Keratinocyte (primary cell): Measurements from ENCODE around the gene KCNB1. TPM values are rescaled to one million over a fixed set of nuclear protein-coding genes. Genes with fewer than 3 reads are reported as not detected.

ENCODE experiments used
- DNase-seq: peaks from one replicate; pipeline ENCODE4 v3.0.0-alpha.2; 2011; ENCODE audit warnings: low read depth, missing footprints, low spot score
- FAIRE-seq: peaks from 2 replicates; lab custom pipeline; 2011; peaks lifted over from hg19 to GRCh38; lab: Jason Lieb, UNC
- H2AFZ ChIP-seq: 2 replicates; pipeline ENCODE4 v1.6.0; 2012; ENCODE audit warnings: low read length, control low read depth, inconsistent platforms; ENCODE audit not compliant: control insufficient read depth
- H3K27ac ChIP-seq: 2 replicates; pipeline ENCODE4 v1.5.1; 2011; ENCODE audit warnings: low read length; ENCODE audit not compliant: control insufficient read depth, insufficient read depth
- H3K27me3 ChIP-seq: 3 replicates; pipeline ENCODE4 v1.6.0; 2011; ENCODE audit warnings: low read length; ENCODE audit not compliant: control insufficient read depth, insufficient read depth; ENCODE audit errors: extremely low read depth
- H3K36me3 ChIP-seq, 2 experiments: 2 replicates in 1 of 2; 3 replicates in 1 of 2; pipeline ENCODE4 v1.5.1; 2011; ENCODE audit warnings: low read length in 2 of 2, mild to moderate bottlenecking in 1 of 2; ENCODE audit not compliant: control insufficient read depth in 2 of 2, insufficient read depth in 2 of 2; ENCODE audit errors: extremely low read depth in 1 of 2
- H3K4me1 ChIP-seq: 3 replicates; pipeline ENCODE4 v1.5.1; 2011; ENCODE audit warnings: low read length; ENCODE audit not compliant: control insufficient read depth, insufficient read depth; ENCODE audit errors: extremely low read depth
- H3K4me2 ChIP-seq: 3 replicates; pipeline ENCODE4 v1.6.0; 2011; ENCODE audit warnings: low read depth, low read length; ENCODE audit not compliant: control insufficient read depth, insufficient read depth; ENCODE audit errors: extremely low read depth
- H3K4me3 ChIP-seq, 3 experiments: fragments of 200-600 bp in 1 of 3; sonication (generic) in 1 of 3; 2 replicates in 2 of 3; 3 replicates in 1 of 3; pipeline ENCODE4 v1.5.1; 2011 to 2016; ENCODE audit warnings: low read length in 3 of 3, mild to moderate bottlenecking in 3 of 3, control low read depth in 2 of 3, inconsistent platforms in 1 of 3, low read depth in 1 of 3, mixed read lengths in 1 of 3, mixed run types in 1 of 3, moderate library complexity in 1 of 3; ENCODE audit not compliant: control insufficient read depth in 2 of 3, insufficient read depth in 2 of 3; ENCODE audit errors: extremely low read depth in 1 of 3
- H3K79me2 ChIP-seq: 2 replicates; pipeline ENCODE4 v1.6.0; 2012; ENCODE audit warnings: low read length; ENCODE audit not compliant: control insufficient read depth, insufficient read depth
- H3K9ac ChIP-seq: 3 replicates; pipeline ENCODE4 v1.6.0; 2011; ENCODE audit warnings: low read length; ENCODE audit not compliant: control insufficient read depth, insufficient read depth; ENCODE audit errors: extremely low read depth
- H3K9me1 ChIP-seq: 3 replicates; pipeline ENCODE4 v1.6.0; 2011; ENCODE audit warnings: low read length; ENCODE audit not compliant: control insufficient read depth, insufficient read depth; ENCODE audit errors: extremely low read depth
- H3K9me3 ChIP-seq: 2 replicates; pipeline ENCODE4 v1.5.1; 2012; ENCODE audit warnings: low read depth, low read length; ENCODE audit not compliant: control insufficient read depth
- H4K20me1 ChIP-seq: 3 replicates; pipeline ENCODE4 v1.6.0; 2011; ENCODE audit warnings: low read length; ENCODE audit not compliant: control insufficient read depth, insufficient read depth; ENCODE audit errors: extremely low read depth
- CTCF ChIP-seq, 3 experiments: IDR thresholded peaks in 1 of 3; conservative IDR thresholded peaks in 1 of 3; optimal IDR thresholded peaks in 1 of 3; 2 replicates in 2 of 3; 3 replicates in 1 of 3; pipeline versions ENCODE3 to v1.5.1; 2011; ENCODE audit warnings: low read length in 3 of 3, mild to moderate bottlenecking in 3 of 3, moderate library complexity in 2 of 3, control low read depth in 1 of 3, inconsistent platforms in 1 of 3; ENCODE audit not compliant: insufficient read depth in 2 of 3; ENCODE audit errors: extremely low read depth in 1 of 3
- EZH2 ChIP-seq: IDR thresholded peaks from one replicate; pipeline ENCODE4 v1.6.1; 2012; ENCODE audit warnings: inconsistent platforms, mild to moderate bottlenecking, low read length, moderate library complexity
- dilution Hi-C: fragments of 300-500 bp; cut with MboI; formaldehyde crosslinking; loops from one replicate; pipeline ENCODE4 v1.7.0; 2020; ENCODE audit warnings: low sequenced_read_pairs; ENCODE audit not compliant: extremely low pct_ligation_motif_present
- polyA plus RNA-seq, 5 experiments: library from polyadenylated mRNA; depleted of rRNA in 3 of 5; stranded (reverse) in 3 of 5; stranded (forward) in 1 of 5; unstranded in 1 of 5; fragments of >200 nt; gene quantifications; 1 replicate in 1 of 5; 2 replicates in 3 of 5; 3 replicates in 1 of 5; pipeline versions ENCODE4 v1.2.1 to v1.2.3, GENCODE V29; 2011 to 2012; ENCODE audit warnings: missing spikeins in 2 of 5, low read depth in 1 of 5, low replicate concordance in 1 of 5

The KCNB1 gene
- polyA plus RNA-seq, 1 donor (not counting 4 experiments of a cell fraction or from before 2014, with no cell fraction given), result not detected

- peaks cover 29% of the 10 kb centered on the region for H3K27me3 ChIP-seq
- H3K4me1 ChIP-seq, result peaks cover 2% of the 10 kb centered on the region
- no peak overlapping the region for H2AFZ ChIP-seq
- H4K20me1 ChIP-seq, result no peaks in the 10 kb centered on the region
- H3K9me1 ChIP-seq, result no peaks in the 10 kb centered on the region
- H3K27ac ChIP-seq, result no peak overlapping the region
- H3K9ac ChIP-seq, result no peak overlapping the region
- no peaks in the 10 kb centered on the region for H3K79me2 ChIP-seq
- DNase-seq, result no peak
- dilution Hi-C loops, result no loop called here
- H3K4me2 ChIP-seq, result no peak overlapping the region
- no peak overlapping the region for H3K4me3 ChIP-seq
- FAIRE-seq, result no peak
- no peaks in the 10 kb centered on the region for H3K36me3 ChIP-seq
- no peaks in the 10 kb centered on the region for H3K9me3 ChIP-seq
- TF ChIP-seq EZH2 (no peak), CTCF (optimal IDR thresholded peaks at IDR 0.05 in 1 of 3, IDR thresholded peaks at IDR 0.05 in 1 of 3, conservative IDR thresholded peaks at IDR 0.05 in 1 of 3; ENCODE audit: extremely low read depth in 1 of 3, insufficient read depth in 2 of 3, low read length in 3 of 3) (no peak)
Measured at GRCh38 chr20:49366687-49367086, 115.8 kb downstream of the KCNB1 start.

GRCh38 chr20:49361862-49362660 lies 120.4 kb downstream of the KCNB1 start:
- Histone ChIP-seq H3K27me3 (peaks cover 12% of the 10 kb centered on the region), H3K79me2 (no peaks in the 10 kb centered on the region), H3K9me1 (no peaks in the 10 kb centered on the region), H3K9me3 (no peaks in the 10 kb centered on the region), H3K4me1 (no peaks in the 10 kb centered on the region), H3K36me3 (no peaks in the 10 kb centered on the region), H3K9ac (no peak overlapping the region), H3K4me3 (no peak overlapping the region), H4K20me1 (no peaks in the 10 kb centered on the region), H2AFZ (no peak overlapping the region), H3K27ac (no peak overlapping the region), H3K4me2 (no peak overlapping the region)
- DNase-seq (no peak), FAIRE-seq (no peak)
- dilution Hi-C loops, result no loop called here
- TF ChIP-seq CTCF (optimal IDR thresholded peaks at IDR 0.05 in 1 of 3, IDR thresholded peaks at IDR 0.05 in 1 of 3, conservative IDR thresholded peaks at IDR 0.05 in 1 of 3; ENCODE audit: extremely low read depth in 1 of 3, insufficient read depth in 2 of 3, low read length in 3 of 3), result no peak
- no peak for TF ChIP-seq EZH2
